K562 (cell line): ENCODE data around the gene PSMC2. TPM values are rescaled to one million over a fixed set of nuclear protein-coding genes. Genes with fewer than 3 reads are reported as not detected.

Source experiments
- BRD4 ChIP-seq: fragments of 200-600 bp; sonication (generic); IDR thresholded peaks from 2 replicates; pipeline ENCODE4 v1.6.1; 2017; ENCODE audit warnings: inconsistent platforms
- CHCHD3 ChIP-seq: fragments of 250-450 bp; sonication (Bioruptor Pico); IDR thresholded peaks from 2 replicates; pipeline ENCODE4 v2.1.2; 2022; ENCODE audit warnings: mild to moderate bottlenecking
- CHD7 ChIP-seq: fragments of 200-600 bp; sonication (generic); IDR thresholded peaks from one replicate; pipeline ENCODE4 v1.6.1; 2012; ENCODE audit warnings: mild to moderate bottlenecking, low read depth, low read length, inconsistent platforms
- CSDE1 ChIP-seq, 2 experiments: fragments of 450-650 bp; IDR thresholded peaks; 2 replicates each; pipeline ENCODE4 v1.6.1; 2016; ENCODE audit warnings: mild to moderate bottlenecking in 1 of 2
- FOSL1 ChIP-seq: fragments of 200-800 bp; sonication (Bioruptor generic); conservative IDR thresholded peaks from 2 replicates; pipeline ENCODE4 v1.6.1; 2016; ENCODE audit warnings: missing genetic modification characterization, missing compliant biosample characterization
- FOXJ3 ChIP-seq: sonication (generic); formaldehyde crosslinking; IDR thresholded peaks from 2 replicates; pipeline ENCODE4 v1.4.0; 2020; ENCODE audit warnings: mild to moderate bottlenecking, missing genetic modification reagents
- HBP1 ChIP-seq: fragments of 450-650 bp; formaldehyde crosslinking; IDR thresholded peaks from 2 replicates; pipeline ENCODE4 v1.4.0; 2022; ENCODE audit warnings: missing genetic modification characterization
- HOXB6 ChIP-seq: fragments of 250-450 bp; sonication (Bioruptor Pico); IDR thresholded peaks from 2 replicates; pipeline ENCODE4 v1.5.1; 2022; ENCODE audit warnings: mild to moderate bottlenecking, borderline replicate concordance
- KLF10 ChIP-seq: fragments of 250-450 bp; sonication (Bioruptor Pico); IDR thresholded peaks from 2 replicates; pipeline ENCODE4 v1.6.1; 2021; ENCODE audit warnings: matching md5 sums
- NELFE ChIP-seq: IDR thresholded peaks from 2 replicates; pipeline ENCODE4 v1.6.1; 2011; ENCODE audit warnings: mild to moderate bottlenecking; ENCODE audit not compliant: insufficient read depth, insufficient read length
- RB1 ChIP-seq: fragments of 450-650 bp; IDR thresholded peaks from 2 replicates; pipeline ENCODE4 v1.6.1; 2017; ENCODE audit warnings: low read depth, mild to moderate bottlenecking
- RBM15 ChIP-seq: fragments of 200-400 bp; formaldehyde crosslinking; IDR thresholded peaks from 2 replicates; pipeline ENCODE4 v1.6.1; 2018; ENCODE audit warnings: mild to moderate bottlenecking, low read length, moderate library complexity; ENCODE audit not compliant: insufficient read depth
- U2AF1 ChIP-seq: fragments of 200-400 bp; formaldehyde crosslinking; optimal IDR thresholded peaks from 2 replicates; pipeline ENCODE3; 2017; ENCODE audit warnings: mild to moderate bottlenecking, low read depth, low read length, moderate library complexity
- ZBED1 ChIP-seq: IDR thresholded peaks from 2 replicates; pipeline ENCODE4 v1.6.1; 2014
- ZBTB17 ChIP-seq: fragments of 450-650 bp; formaldehyde crosslinking; IDR thresholded peaks from 2 replicates; pipeline ENCODE4 v1.4.0; 2020; ENCODE audit warnings: mild to moderate bottlenecking
- ZC3H11A ChIP-seq: IDR thresholded peaks from 2 replicates; pipeline ENCODE4 v1.6.1; 2012; ENCODE audit warnings: low read depth, low read length, improper control_type of control experiment
- ZNF717 ChIP-seq: fragments of 250-450 bp; sonication (Bioruptor Pico); IDR thresholded peaks from 2 replicates; pipeline ENCODE4 v1.5.0; 2021
- polyA plus RNA-seq, 8 experiments: library from polyadenylated mRNA; depleted of rRNA in 4 of 8; stranded (reverse) in 5 of 8; unstranded in 3 of 8; fragments of >200 nt; fragmentation: Nextera tagmentation in 2 of 8; fragmentation: Illumina TruSeq in 1 of 8; extraction: Ambion mirVana in 2 of 8; extraction: Trizol in 1 of 8; gene quantifications; 2 replicates each; pipeline versions ENCODE4 v1.2.1 to v1.2.3, GENCODE V29; 2011 to 2014; ENCODE audit warnings: inconsistent platforms in 1 of 8, missing spikeins in 1 of 8
- total RNA-seq, 7 experiments: library from RNA; depleted of rRNA in 6 of 7; stranded (reverse); fragments of >200 nt in 6 of 7; fragmentation: Illumina TruSeq in 2 of 7; extraction: Trizol in 2 of 7; gene quantifications; 2 replicates each; pipeline versions ENCODE4 v1.2.1 to v1.2.3, GENCODE V29; 2011 to 2021; ENCODE audit warnings: low replicate concordance in 1 of 7

Gene PSMC2
- total and polyA plus RNA-seq, 9 of the 15 experiments (the other 6 are each of a cell fraction or from before 2014, with no cell fraction given): 316 to 1,105 (median 511) TPM

- TF ChIP-seq CHD7 (no peak), FOXJ3 (CRISPR knock-in tag) (no peak), ZBED1 (no peak), HOXB6 (CRISPR knock-in tag) (no peak), CHCHD3 (CRISPR knock-in tag) (no peak), KLF10 (CRISPR knock-in tag) (no peak), BRD4 (peak; percentile 87), ZNF717 (no peak), RB1 (no peak; the same call in 1 of the 2 replicates), ZC3H11A (no peak), HBP1 (CRISPR knock-in tag) (no peak; the same call in 1 of the 2 replicates), CSDE1 (IDR thresholded peaks at IDR 0.05) (no peak), FOSL1 (tag) (0 out of 2 replicates have a peak, but pooled peaks have one; percentile 17), ZBTB17 (CRISPR knock-in tag) (peak; percentile 94), NELFE (no peak), RBM15 (no peak), U2AF1 (no peak)
Observed at GRCh38 chr7:103347507-103348267, at the start of gene PSMC2 (continued).
